HG03342 (cell line): Measurements from ENCODE around the gene KYAT1.
A peak's percentile ranks its signal among the peaks of the same experiment; 100 is the strongest.
"Not testable (repeated sequence)": the region's sequence is repeated elsewhere in the genome, so short reads cannot be mapped to it uniquely, and the experiment has no call there.

Source experiments
- ATAC-seq: cut with Tn5 transposase; IDR thresholded peaks from one replicate; pipeline ENCODE4 v1.9.1; 2021; ENCODE audit warnings: mild to moderate bottlenecking, moderate library complexity; ENCODE audit not compliant: unreplicated experiment

The KYAT1 gene

GRCh38 chr9:128843171-128843570 lies 38.6 kb downstream of the KYAT1 start:
- ATAC-seq: not testable (repeated sequence)

- ATAC-seq: no peak
These were observed 39.9 kb downstream of the KYAT1 start for GRCh38 chr9:128841694-128842492.

GRCh38 chr9:128840524-128840923 lies 41.2 kb downstream of the KYAT1 start:
- no peak for ATAC-seq

GRCh38 chr9:128838338-128838737 lies 43.4 kb downstream of the KYAT1 start:
- ATAC-seq: no peak

- no peak for ATAC-seq
These were observed 45.1 kb downstream of the KYAT1 start for GRCh38 chr9:128836509-128837145.

- ATAC-seq: no peak
These were observed 46.2 kb downstream of the KYAT1 start for GRCh38 chr9:128835246-128836210.

- no peak for ATAC-seq
These were observed 48.1 kb downstream of the KYAT1 start for GRCh38 chr9:128833696-128834095.

GRCh38 chr9:128829477-128830251 lies 52.1 kb downstream of the KYAT1 start, which contains the start of gene SPOUT1:
SPOUT1 (minus strand) TSS chr9:128829794; CDS start chr9:128829780, 14 bp downstream.
- ATAC-seq: peak; percentile 96

GRCh38 chr9:128828719-128829452 lies 52.9 kb downstream of the KYAT1 start:
- peak; percentile 1 for ATAC-seq

- ATAC-seq: no peak
These were observed 53.5 kb downstream of the KYAT1 start for GRCh38 chr9:128828267-128828666.

GRCh38 chr9:128825923-128826700 lies 55.6 kb downstream of the KYAT1 start:
- ATAC-seq: no peak

- ATAC-seq: no peak
These were observed 56.8 kb downstream of the KYAT1 start for GRCh38 chr9:128824911-128825310.

GRCh38 chr9:128823903-128824406 lies 57.8 kb downstream of the KYAT1 start:
- no peak for ATAC-seq

- no peak for ATAC-seq
These were observed 58.3 kb downstream of the KYAT1 start for GRCh38 chr9:128823362-128823902.

- no peak for ATAC-seq
These were observed 59.2 kb downstream of the KYAT1 start for GRCh38 chr9:128822407-128823042.

- no peak for ATAC-seq
These were observed 60.0 kb downstream of the KYAT1 start for GRCh38 chr9:128821584-128822406.
